Measurements from ENCODE around the gene WDR7.

WDR7 gene

DNA sequence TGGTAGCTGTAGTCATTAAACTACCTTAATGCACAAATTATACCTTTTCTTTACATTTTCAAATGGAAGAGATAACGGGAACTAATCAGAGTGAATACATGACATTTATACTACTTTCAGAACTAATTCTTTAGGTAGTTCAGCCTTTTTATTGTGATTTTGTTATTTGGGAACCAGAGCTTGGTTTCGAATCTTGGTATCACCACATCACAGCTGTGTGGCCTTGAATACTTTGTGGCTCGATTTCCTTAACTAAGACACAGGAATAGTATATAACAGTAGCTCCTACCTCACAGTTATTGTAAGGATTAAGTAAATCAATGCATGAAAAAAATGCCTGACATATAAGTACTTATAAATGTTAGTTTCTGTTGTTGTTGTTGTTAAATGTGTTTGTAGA, 240.0 kb downstream of the WDR7 start:
- Histone ChIP-seq H3K27me3 (ENCODE audit: control insufficient read depth, insufficient read depth, low read length) (no peaks in the 10 kb centered on the region), H3K9me3 (ENCODE audit: control insufficient read depth, low read length) (no peaks in the 10 kb centered on the region), H3K27ac (no peak overlapping the region), H3K9ac (no peak overlapping the region), H2AFZ (no peak overlapping the region), H3K4me3 (ENCODE audit: low read depth, low read length) (no peak overlapping the region), H3K4me1 (no peaks in the 10 kb centered on the region), H3K4me2 (ENCODE audit: low read length) (no peak overlapping the region), H3K36me3 (ENCODE audit: control insufficient read depth, insufficient read depth, low read length) (no peaks in the 10 kb centered on the region), H3K79me2 (no peaks in the 10 kb centered on the region)
- TF ChIP-seq, protein P1, sequence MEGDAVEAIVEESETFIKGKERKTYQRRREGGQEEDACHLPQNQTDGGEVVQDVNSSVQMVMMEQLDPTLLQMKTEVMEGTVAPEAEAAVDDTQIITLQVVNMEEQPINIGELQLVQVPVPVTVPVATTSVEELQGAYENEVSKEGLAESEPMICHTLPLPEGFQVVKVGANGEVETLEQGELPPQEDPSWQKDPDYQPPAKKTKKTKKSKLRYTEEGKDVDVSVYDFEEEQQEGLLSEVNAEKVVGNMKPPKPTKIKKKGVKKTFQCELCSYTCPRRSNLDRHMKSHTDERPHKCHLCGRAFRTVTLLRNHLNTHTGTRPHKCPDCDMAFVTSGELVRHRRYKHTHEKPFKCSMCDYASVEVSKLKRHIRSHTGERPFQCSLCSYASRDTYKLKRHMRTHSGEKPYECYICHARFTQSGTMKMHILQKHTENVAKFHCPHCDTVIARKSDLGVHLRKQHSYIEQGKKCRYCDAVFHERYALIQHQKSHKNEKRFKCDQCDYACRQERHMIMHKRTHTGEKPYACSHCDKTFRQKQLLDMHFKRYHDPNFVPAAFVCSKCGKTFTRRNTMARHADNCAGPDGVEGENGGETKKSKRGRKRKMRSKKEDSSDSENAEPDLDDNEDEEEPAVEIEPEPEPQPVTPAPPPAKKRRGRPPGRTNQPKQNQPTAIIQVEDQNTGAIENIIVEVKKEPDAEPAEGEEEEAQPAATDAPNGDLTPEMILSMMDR (IDR thresholded peaks at IDR 0.05) = no peak

DNA sequence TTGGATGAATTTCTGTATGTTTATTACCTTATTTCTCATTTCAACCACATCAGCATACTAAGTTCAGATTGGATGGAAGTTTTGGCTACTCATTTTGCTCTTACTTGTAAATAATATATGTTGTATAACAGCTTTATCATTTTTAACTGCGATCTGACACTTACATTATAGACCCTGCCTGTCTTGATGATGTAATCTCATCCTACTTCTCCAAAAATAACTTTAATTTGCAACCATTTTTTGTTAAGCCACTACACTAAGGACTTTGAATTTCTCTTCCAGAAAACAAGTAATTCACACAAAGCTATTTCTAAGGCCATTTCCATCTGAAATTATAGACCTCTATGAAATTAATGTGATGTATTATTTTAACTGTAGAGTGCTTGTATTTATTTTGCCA, 240.7 kb downstream of the WDR7 start:
- no peak overlapping the region for H3K9ac ChIP-seq
- H3K79me2 ChIP-seq = no peaks in the 10 kb centered on the region
- H3K9me3 ChIP-seq (ENCODE audit: control insufficient read depth, low read length) = no peaks in the 10 kb centered on the region
- H3K27ac ChIP-seq = no peak overlapping the region
- no peaks in the 10 kb centered on the region for H3K27me3 ChIP-seq (ENCODE audit: control insufficient read depth, insufficient read depth, low read length)
- H3K4me3 ChIP-seq (ENCODE audit: low read depth, low read length) = no peak overlapping the region
- H3K4me1 ChIP-seq = no peaks in the 10 kb centered on the region
- TF ChIP-seq, protein P1 (IDR thresholded peaks at IDR 0.05) = no peak
- no peaks in the 10 kb centered on the region for H3K36me3 ChIP-seq (ENCODE audit: control insufficient read depth, insufficient read depth, low read length)
- H3K4me2 ChIP-seq (ENCODE audit: low read length) = no peak overlapping the region
- no peak overlapping the region for H2AFZ ChIP-seq

DNA sequence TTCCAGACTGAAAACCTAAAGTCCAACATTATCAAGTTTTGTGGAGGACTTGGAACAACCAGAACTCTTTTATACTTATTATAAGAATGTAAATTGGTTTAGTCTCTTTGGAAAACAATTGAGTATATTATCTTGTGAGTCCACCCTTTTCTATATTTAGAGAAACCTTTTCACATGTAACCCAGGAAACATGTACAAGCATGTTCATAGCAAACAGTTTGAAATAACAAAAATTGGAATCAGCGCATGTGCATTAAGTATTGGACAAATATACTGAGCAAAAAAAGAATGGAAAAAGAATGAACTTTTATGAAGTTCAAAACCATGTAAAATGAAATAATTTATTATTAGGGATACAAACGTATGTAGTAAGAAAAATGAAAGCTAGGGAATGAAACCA, 246.0 kb downstream of the WDR7 start:
- Histone ChIP-seq H3K9me3 (ENCODE audit: control insufficient read depth, low read length) (no peaks in the 10 kb centered on the region), H2AFZ (no peak overlapping the region), H3K36me3 (ENCODE audit: control insufficient read depth, insufficient read depth, low read length) (no peaks in the 10 kb centered on the region), H3K4me2 (ENCODE audit: low read length) (no peak overlapping the region), H3K79me2 (no peaks in the 10 kb centered on the region), H3K27me3 (ENCODE audit: control insufficient read depth, insufficient read depth, low read length) (no peaks in the 10 kb centered on the region), H3K4me3 (ENCODE audit: low read depth, low read length) (no peak overlapping the region), H3K4me1 (no peaks in the 10 kb centered on the region), H3K27ac (no peak overlapping the region), H3K9ac (no peak overlapping the region)
- TF ChIP-seq, protein P1 (IDR thresholded peaks at IDR 0.05) = no peak

DNA sequence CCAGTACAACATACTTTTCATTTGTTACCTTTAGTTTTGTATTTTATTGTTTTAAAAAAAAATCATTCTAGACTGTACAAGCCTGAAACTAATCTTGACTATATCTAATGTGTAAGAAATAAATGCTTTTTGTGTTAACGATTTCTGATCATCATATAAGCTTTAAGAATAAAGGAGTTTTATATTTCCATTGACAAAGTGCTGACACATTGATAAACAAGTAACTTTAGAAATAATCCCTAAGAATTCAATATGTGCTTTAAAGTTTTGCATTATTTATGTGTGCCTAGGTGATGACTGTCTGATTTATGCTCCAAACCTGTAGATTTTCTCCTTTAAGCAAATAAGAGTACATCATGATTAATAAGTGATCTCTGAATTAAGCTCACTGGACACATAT, 248.5 kb downstream of the WDR7 start:
- Histone ChIP-seq H3K9ac (no peak overlapping the region), H3K4me3 (ENCODE audit: low read depth, low read length) (no peak overlapping the region), H3K9me3 (ENCODE audit: control insufficient read depth, low read length) (no peaks in the 10 kb centered on the region), H3K79me2 (no peaks in the 10 kb centered on the region), H3K27me3 (ENCODE audit: control insufficient read depth, insufficient read depth, low read length) (no peaks in the 10 kb centered on the region), H3K36me3 (ENCODE audit: control insufficient read depth, insufficient read depth, low read length) (no peaks in the 10 kb centered on the region), H3K4me1 (no peaks in the 10 kb centered on the region), H3K27ac (no peak overlapping the region), H3K4me2 (ENCODE audit: low read length) (no peak overlapping the region), H2AFZ (no peak overlapping the region)
- TF ChIP-seq, protein P1 (IDR thresholded peaks at IDR 0.05) = no peak

DNA sequence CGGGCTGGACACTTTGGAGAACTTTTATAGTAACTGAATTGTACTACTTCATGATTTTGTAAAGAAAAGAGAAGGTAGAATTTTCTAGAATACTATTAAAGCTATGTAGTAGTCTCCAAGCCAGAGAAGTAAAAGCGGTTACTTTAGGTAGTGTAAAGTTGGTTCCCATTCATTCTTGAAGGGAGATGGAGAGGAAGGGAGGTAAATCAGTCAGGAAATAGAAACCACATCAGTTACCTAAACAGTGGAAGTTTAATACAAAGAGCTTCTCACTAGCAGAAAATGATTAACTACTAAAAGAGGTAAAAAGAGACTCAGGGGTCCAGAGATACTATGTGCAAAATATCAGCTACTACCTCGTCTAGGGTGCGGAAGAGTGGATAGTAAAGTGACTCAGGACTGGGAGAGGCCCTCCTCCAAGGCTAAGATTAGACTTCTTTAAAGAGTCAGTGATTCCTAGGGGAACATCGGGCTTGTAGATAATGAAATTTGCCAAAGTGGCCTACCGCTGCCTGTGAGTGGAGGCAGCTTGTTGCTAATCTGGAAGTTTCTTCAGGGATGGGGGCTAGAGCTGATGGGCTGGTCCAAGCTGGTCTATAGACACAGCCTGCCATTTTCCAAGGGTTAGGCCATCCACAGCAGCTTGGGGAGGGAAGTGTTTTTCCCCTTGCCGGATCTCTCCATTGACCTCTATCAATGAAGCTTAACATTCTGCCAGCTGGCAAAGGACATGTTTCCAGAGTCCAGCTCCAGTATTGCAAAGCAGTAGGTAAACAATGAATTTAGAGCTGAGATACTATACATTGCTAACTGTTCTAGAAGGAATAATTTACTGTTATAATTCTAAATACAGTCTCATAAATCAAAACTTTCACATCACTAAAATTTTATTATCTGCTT, 249.3 kb downstream of the WDR7 start:
- H3K4me1 ChIP-seq = no peaks in the 10 kb centered on the region
- no peak overlapping the region for H3K27ac ChIP-seq
- no peak overlapping the region for H3K4me3 ChIP-seq (ENCODE audit: low read depth, low read length)
- H3K9me3 ChIP-seq (ENCODE audit: control insufficient read depth, low read length) = no peaks in the 10 kb centered on the region
- H3K27me3 ChIP-seq (ENCODE audit: control insufficient read depth, insufficient read depth, low read length) = no peaks in the 10 kb centered on the region
- no peak overlapping the region for H3K9ac ChIP-seq
- H3K4me2 ChIP-seq (ENCODE audit: low read length) = no peak overlapping the region
- no peaks in the 10 kb centered on the region for H3K79me2 ChIP-seq
- H3K36me3 ChIP-seq (ENCODE audit: control insufficient read depth, insufficient read depth, low read length) = no peaks in the 10 kb centered on the region
- TF ChIP-seq, protein P1 (IDR thresholded peaks at IDR 0.05) = no peak
- no peak overlapping the region for H2AFZ ChIP-seq

All from parathyroid adenoma (tissue), 2 donors.